ENCODE data around the gene SERPINB7. TPM values are rescaled to one million over a fixed set of nuclear protein-coding genes. Genes with fewer than 3 reads are reported as not detected.

SERPINB7 gene, protein sequence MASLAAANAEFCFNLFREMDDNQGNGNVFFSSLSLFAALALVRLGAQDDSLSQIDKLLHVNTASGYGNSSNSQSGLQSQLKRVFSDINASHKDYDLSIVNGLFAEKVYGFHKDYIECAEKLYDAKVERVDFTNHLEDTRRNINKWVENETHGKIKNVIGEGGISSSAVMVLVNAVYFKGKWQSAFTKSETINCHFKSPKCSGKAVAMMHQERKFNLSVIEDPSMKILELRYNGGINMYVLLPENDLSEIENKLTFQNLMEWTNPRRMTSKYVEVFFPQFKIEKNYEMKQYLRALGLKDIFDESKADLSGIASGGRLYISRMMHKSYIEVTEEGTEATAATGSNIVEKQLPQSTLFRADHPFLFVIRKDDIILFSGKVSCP
- not detected in 2 replicates for total RNA-seq

DNA sequence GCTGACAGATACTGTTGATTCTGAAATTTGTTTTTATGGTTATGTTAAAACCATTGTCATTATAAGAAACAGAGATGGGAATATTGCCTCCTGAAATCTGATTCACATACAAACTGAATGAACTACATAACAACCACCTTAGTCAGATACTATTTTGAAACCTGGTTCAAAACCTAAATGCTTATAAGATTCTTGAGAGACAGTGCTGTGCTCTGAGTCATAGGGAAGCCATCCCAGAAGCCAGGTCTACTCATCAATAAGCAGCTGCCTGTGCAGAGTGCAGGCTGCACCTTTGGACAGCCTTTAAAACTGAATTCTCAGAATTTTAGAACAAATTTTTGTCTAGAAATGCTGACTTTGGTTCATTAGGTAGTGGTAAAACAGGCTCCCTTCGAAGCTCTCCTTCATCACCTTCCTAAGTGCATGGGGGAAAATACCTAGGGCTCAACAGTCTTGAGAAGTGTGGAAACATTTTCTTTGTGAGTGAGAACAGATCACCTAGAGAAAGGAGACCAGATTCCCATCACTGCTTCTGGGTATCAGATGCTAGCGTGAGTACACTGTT is at the start of gene SERPINB7:
Gene SERPINB7, plus strand, starts transcription at position 253 of the 565 bp plus-strand sequence. CDS start 6,955 bp downstream, outside the sequence.
- intact Hi-C loops (cut with micrococcal nuclease) = no loop called here
- Mint-ChIP-seq H3K36me3 (ENCODE audit: low read depth) (no peaks in the 10 kb centered on the region), H3K4me1 (ENCODE audit: low read depth) (no peaks in the 10 kb centered on the region), H3K27ac (no peak within 1 kb of the TSS), H3K9me3 (no peaks in the 10 kb centered on the region), H3K4me3 (ENCODE audit: low read depth) (no peak within 1 kb of the TSS), H3K27me3 (ENCODE audit: low read depth) (peaks cover 3% of the 10 kb centered on the region)
- no peak for DNase-seq (ENCODE audit: low spot score)

- no peaks in the 10 kb centered on the region for H3K36me3 Mint-ChIP-seq (ENCODE audit: low read depth)
- no peaks in the 10 kb centered on the region for H3K9me3 Mint-ChIP-seq
- no peak for DNase-seq (ENCODE audit: low spot score)
- no peaks in the 10 kb centered on the region for H3K4me1 Mint-ChIP-seq (ENCODE audit: low read depth)
- H3K27me3 Mint-ChIP-seq (ENCODE audit: low read depth) = no peaks in the 10 kb centered on the region
- no peak overlapping the region for H3K4me3 Mint-ChIP-seq (ENCODE audit: low read depth)
- H3K27ac Mint-ChIP-seq = no peak overlapping the region
- intact Hi-C loops (cut with micrococcal nuclease) = no loop called here
Observed at GRCh38 chr18:63725682-63726480, 49.3 kb upstream of the SERPINB7 start.

DNA sequence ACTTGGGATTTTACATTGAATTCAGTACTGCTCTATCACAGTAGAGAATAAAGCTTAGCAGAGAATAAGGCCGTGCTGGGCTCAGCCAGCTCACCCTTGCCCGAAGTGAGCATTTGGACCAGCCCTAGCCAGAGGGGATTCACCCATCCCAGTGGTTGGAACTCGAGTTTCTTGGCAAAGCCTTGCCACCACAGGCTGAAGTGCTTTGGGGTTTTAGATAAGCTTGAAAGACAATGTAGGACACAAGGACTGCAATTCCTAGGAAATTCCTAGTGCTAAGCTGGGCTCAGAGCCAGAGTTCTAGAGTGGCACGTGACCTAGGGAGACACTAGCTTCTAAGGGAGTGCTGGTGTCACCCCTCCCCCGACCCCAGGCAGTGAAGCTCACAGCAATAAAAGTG is 44.4 kb upstream of the SERPINB7 start:
- Mint-ChIP-seq H3K4me3 (ENCODE audit: low read depth) (no peak overlapping the region), H3K9me3 (no peaks in the 10 kb centered on the region), H3K27ac (no peak overlapping the region), H3K36me3 (ENCODE audit: low read depth) (no peaks in the 10 kb centered on the region), H3K27me3 (ENCODE audit: low read depth) (no peaks in the 10 kb centered on the region), H3K4me1 (ENCODE audit: low read depth) (no peaks in the 10 kb centered on the region)
- no peak for DNase-seq (ENCODE audit: low spot score)
- intact Hi-C loops (cut with micrococcal nuclease) = no loop called here

GRCh38 chr18:63731215-63731614 is 44.0 kb upstream of the SERPINB7 start:
- no peak overlapping the region for H3K27ac Mint-ChIP-seq

DNA sequence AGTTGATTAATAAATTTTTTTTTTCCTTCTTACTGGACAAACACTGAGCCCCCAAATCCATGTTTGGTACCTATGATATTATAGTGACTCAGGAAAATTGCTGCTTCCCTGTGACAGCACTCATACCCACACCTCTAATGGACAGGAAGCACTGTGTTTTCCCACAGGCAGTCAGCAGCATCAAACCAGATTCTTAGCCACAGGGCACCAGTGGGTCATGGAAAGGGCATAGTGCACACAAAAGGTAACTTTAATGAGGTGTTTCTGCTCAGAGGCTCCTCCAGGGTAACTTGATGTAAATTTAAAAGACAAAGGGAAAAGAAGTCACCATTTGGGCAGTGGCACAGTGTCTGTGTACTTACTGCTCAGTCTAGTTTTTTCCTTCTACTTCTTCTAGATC is 38.3 kb upstream of the SERPINB7 start:
- H3K9me3 Mint-ChIP-seq = no peaks in the 10 kb centered on the region
- no peak overlapping the region for H3K27ac Mint-ChIP-seq
- H3K27me3 Mint-ChIP-seq (ENCODE audit: low read depth) = no peaks in the 10 kb centered on the region
- intact Hi-C loops (cut with micrococcal nuclease) = no loop called here
- no peaks in the 10 kb centered on the region for H3K36me3 Mint-ChIP-seq (ENCODE audit: low read depth)
- H3K4me3 Mint-ChIP-seq (ENCODE audit: low read depth) = no peak overlapping the region
- no peaks in the 10 kb centered on the region for H3K4me1 Mint-ChIP-seq (ENCODE audit: low read depth)
- no peak for DNase-seq (ENCODE audit: low spot score)

More at GRCh38 chr18:63731215-63731614, 44.0 kb upstream of the SERPINB7 start:
- intact Hi-C loops (cut with micrococcal nuclease) = no loop called here
- Mint-ChIP-seq H3K4me3 (ENCODE audit: low read depth) (no peak overlapping the region), H3K36me3 (ENCODE audit: low read depth) (no peaks in the 10 kb centered on the region), H3K4me1 (ENCODE audit: low read depth) (no peaks in the 10 kb centered on the region), H3K27me3 (ENCODE audit: low read depth) (no peaks in the 10 kb centered on the region), H3K9me3 (no peaks in the 10 kb centered on the region)
- no peak for DNase-seq (ENCODE audit: low spot score)

DNA sequence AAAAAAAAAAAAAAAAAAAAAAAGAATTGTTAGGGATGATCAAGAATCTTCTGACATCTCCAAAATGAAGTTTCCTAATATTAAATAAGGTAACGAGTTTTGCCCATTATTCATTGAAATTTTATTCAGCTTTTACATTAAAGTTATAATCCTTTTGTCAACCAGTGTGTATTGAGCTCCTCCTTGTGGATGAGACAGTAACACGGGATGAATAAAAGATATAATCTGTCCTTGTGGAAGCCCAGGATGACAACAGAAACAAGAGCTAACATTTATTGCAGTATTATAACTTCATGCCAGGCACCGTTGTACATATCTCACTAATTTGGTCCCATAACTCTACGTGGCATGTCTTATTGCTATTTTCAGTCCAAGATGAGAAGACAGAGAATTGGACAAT is 33.4 kb upstream of the SERPINB7 start:
- Mint-ChIP-seq H3K4me1 (ENCODE audit: low read depth) (no peaks in the 10 kb centered on the region), H3K36me3 (ENCODE audit: low read depth) (no peaks in the 10 kb centered on the region), H3K9me3 (no peaks in the 10 kb centered on the region), H3K4me3 (ENCODE audit: low read depth) (no peak overlapping the region), H3K27me3 (ENCODE audit: low read depth) (no peaks in the 10 kb centered on the region), H3K27ac (no peak overlapping the region)
- no peak for DNase-seq (ENCODE audit: low spot score)
- intact Hi-C loops (cut with micrococcal nuclease) = no loop called here

GRCh38 chr18:63747006-63747405 is 28.2 kb upstream of the SERPINB7 start:
- no peaks in the 10 kb centered on the region for H3K27me3 Mint-ChIP-seq (ENCODE audit: low read depth)
- DNase-seq (ENCODE audit: low spot score) = no peak
- intact Hi-C loops (cut with micrococcal nuclease) = no loop called here
- H3K27ac Mint-ChIP-seq = no peak overlapping the region
- H3K9me3 Mint-ChIP-seq = no peaks in the 10 kb centered on the region
- no peaks in the 10 kb centered on the region for H3K4me1 Mint-ChIP-seq (ENCODE audit: low read depth)
- no peaks in the 10 kb centered on the region for H3K36me3 Mint-ChIP-seq (ENCODE audit: low read depth)
- no peak overlapping the region for H3K4me3 Mint-ChIP-seq (ENCODE audit: low read depth)

GRCh38 chr18:63749489-63749888 is 25.7 kb upstream of the SERPINB7 start:
- intact Hi-C loops (cut with micrococcal nuclease) = no loop called here
- no peaks in the 10 kb centered on the region for H3K36me3 Mint-ChIP-seq (ENCODE audit: low read depth)
- H3K4me3 Mint-ChIP-seq (ENCODE audit: low read depth) = no peak overlapping the region
- no peaks in the 10 kb centered on the region for H3K4me1 Mint-ChIP-seq (ENCODE audit: low read depth)
- H3K9me3 Mint-ChIP-seq = no peaks in the 10 kb centered on the region
- no peak overlapping the region for H3K27ac Mint-ChIP-seq
- no peaks in the 10 kb centered on the region for H3K27me3 Mint-ChIP-seq (ENCODE audit: low read depth)
- DNase-seq (ENCODE audit: low spot score) = no peak

GRCh38 chr18:63752636-63753035 is 22.6 kb upstream of the SERPINB7 start:
- no peaks in the 10 kb centered on the region for H3K27me3 Mint-ChIP-seq (ENCODE audit: low read depth)
- intact Hi-C loops (cut with micrococcal nuclease) = no loop called here
- H3K9me3 Mint-ChIP-seq = no peaks in the 10 kb centered on the region
- H3K36me3 Mint-ChIP-seq (ENCODE audit: low read depth) = no peaks in the 10 kb centered on the region
- H3K27ac Mint-ChIP-seq = no peak overlapping the region
- no peaks in the 10 kb centered on the region for H3K4me1 Mint-ChIP-seq (ENCODE audit: low read depth)
- H3K4me3 Mint-ChIP-seq (ENCODE audit: low read depth) = no peak overlapping the region
- DNase-seq (ENCODE audit: low spot score) = no peak

DNA sequence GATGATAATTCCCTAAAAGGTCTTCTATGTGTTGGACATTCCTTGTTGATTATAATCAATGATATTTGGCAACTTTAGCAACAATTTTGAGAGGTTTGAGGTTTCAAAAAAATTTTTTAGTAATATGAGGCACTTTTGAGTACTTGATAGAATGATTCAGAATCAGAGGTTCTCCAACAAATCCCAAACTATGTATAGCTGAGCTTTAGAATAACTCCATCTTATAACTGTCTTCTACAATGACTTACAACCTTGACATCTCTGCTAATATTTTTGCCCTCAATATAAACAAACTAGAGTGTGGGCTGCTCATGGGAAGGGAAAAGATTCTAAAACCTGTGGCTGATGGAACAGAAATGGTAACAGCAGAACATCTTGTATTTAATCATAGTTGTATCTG is 21.5 kb upstream of the SERPINB7 start:
- Mint-ChIP-seq H3K27ac (no peak overlapping the region), H3K4me3 (ENCODE audit: low read depth) (no peak overlapping the region), H3K9me3 (no peaks in the 10 kb centered on the region), H3K27me3 (ENCODE audit: low read depth) (no peaks in the 10 kb centered on the region), H3K4me1 (ENCODE audit: low read depth) (no peaks in the 10 kb centered on the region), H3K36me3 (ENCODE audit: low read depth) (no peaks in the 10 kb centered on the region)
- intact Hi-C loops (cut with micrococcal nuclease) = no loop called here
- no peak for DNase-seq (ENCODE audit: low spot score)

DNA sequence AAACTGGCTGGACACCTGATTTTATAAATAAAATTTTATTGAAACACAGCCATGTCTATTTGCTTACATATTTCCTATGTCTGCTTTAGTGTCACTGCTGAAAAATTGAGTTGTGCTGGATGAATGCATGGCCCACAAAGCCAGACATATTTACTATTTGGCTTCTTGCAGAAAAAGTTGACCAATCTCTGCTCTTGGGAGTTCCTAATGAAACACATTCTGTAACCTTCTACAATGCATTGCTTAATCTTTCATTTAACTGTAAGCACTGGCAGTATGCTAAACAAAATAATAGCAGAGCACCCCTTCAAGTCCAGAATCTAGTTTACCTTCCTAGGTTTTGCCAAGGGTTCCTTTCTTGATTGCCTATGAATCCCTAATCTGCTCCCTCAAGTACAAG is 17.7 kb upstream of the SERPINB7 start:
- DNase-seq (ENCODE audit: low spot score) = no peak
- intact Hi-C loops (cut with micrococcal nuclease) = no loop called here
- no peak overlapping the region for H3K4me3 Mint-ChIP-seq (ENCODE audit: low read depth)
- H3K9me3 Mint-ChIP-seq = peaks cover 11% of the 10 kb centered on the region
- H3K4me1 Mint-ChIP-seq (ENCODE audit: low read depth) = no peaks in the 10 kb centered on the region
- no peaks in the 10 kb centered on the region for H3K27me3 Mint-ChIP-seq (ENCODE audit: low read depth)
- H3K36me3 Mint-ChIP-seq (ENCODE audit: low read depth) = no peaks in the 10 kb centered on the region
- H3K27ac Mint-ChIP-seq = no peak overlapping the region

GRCh38 chr18:63758615-63759240 is 16.5 kb upstream of the SERPINB7 start:
- DNase-seq (ENCODE audit: low spot score) = no peak
- Mint-ChIP-seq H3K27ac (no peak overlapping the region), H3K9me3 (peaks cover 11% of the 10 kb centered on the region), H3K36me3 (ENCODE audit: low read depth) (no peaks in the 10 kb centered on the region), H3K27me3 (ENCODE audit: low read depth) (no peaks in the 10 kb centered on the region), H3K4me1 (ENCODE audit: low read depth) (no peaks in the 10 kb centered on the region), H3K4me3 (ENCODE audit: low read depth) (no peak overlapping the region)
- intact Hi-C loops (cut with micrococcal nuclease) = no loop called here
